Body of pancreas (tissue), 4 donors: Measurements from ENCODE around the gene ARHGEF19. TPM values are rescaled to one million over a fixed set of nuclear protein-coding genes. Genes with fewer than 3 reads are reported as not detected.
A peak's percentile ranks its signal among the peaks of the same experiment; 100 is the strongest.

Source experiments
- ATAC-seq: fragments of 150-250 bp; one replicate; pipeline ENCODE4 v1.9.1; 2016
- DNase-seq, 4 donors: peaks; one replicate each; pipeline ENCODE4 v3.0.0-alpha.2; 2019
- H3K27ac ChIP-seq, 4 donors: fragments of 200-600 bp; sonication (generic); 1 replicate in 3 of 4; 2 replicates in 1 of 4; pipeline versions ENCODE4 v1.5.1 to v1.6.1; 2016 to 2019; ENCODE audit warnings: mild to moderate bottlenecking in 1 of 4, mixed read lengths in 1 of 4, moderate library complexity in 1 of 4
- H3K27me3 ChIP-seq, 2 donors: fragments of 200-600 bp; sonication (generic); one replicate each; pipeline ENCODE4 v1.6.0; 2016; ENCODE audit warnings: mild to moderate bottlenecking in 1 of 2
- H3K36me3 ChIP-seq, 2 donors: fragments of 200-600 bp; sonication (generic); replicated peaks in 1 of 2; 2 replicates each; pipeline ENCODE4 v1.5.1; 2016; ENCODE audit warnings: low read depth in 2 of 2; ENCODE audit not compliant: insufficient read depth in 1 of 2
- H3K4me1 ChIP-seq: fragments of 200-600 bp; sonication (generic); one replicate; pipeline ENCODE4 v1.6.0; 2016
- H3K4me3 ChIP-seq, 2 donors: fragments of 200-600 bp; sonication (generic); 1 replicate in 1 of 2; 2 replicates in 1 of 2; pipeline ENCODE4 v1.5.1; 2016 to 2019
- H3K9me3 ChIP-seq, 3 donors: fragments of 200-600 bp; sonication (generic); 1 replicate in 2 of 3; 2 replicates in 1 of 3; pipeline ENCODE4 v1.5.1; 2016
- CTCF ChIP-seq, 7 experiments: fragments of 450-650 bp in 4 of 7; fragments of 200-600 bp in 3 of 7; sonication (generic) in 3 of 7; IDR thresholded peaks; one replicate each; pipeline ENCODE4 v1.5.1; 2016 to 2019; ENCODE audit warnings: antibody characterized with exemption in 7 of 7
- POLR2A ChIP-seq, 3 donors: fragments of 450-650 bp; IDR thresholded peaks; one replicate each; pipeline ENCODE4 v1.6.1; 2016; ENCODE audit warnings: antibody characterized with exemption in 3 of 3, mild to moderate bottlenecking in 2 of 3
- WGBS, 2 donors: methylation state at CpG; one replicate each; pipeline ENCODE4 v1.1.5; 2017; 5-methylcytosine and 5-hydroxymethylcytosine counted together
- intact Hi-C: fragments of 100-400 bp; cut with DNase I; formaldehyde crosslinking; loops from one replicate; pipeline ENCODE4 v1.15.1; 2023
- total RNA-seq, 2 donors: library from RNA; depleted of rRNA; stranded (reverse); fragments of >200 nt; gene quantifications; one replicate each; pipeline ENCODE4 v1.1.0, GENCODE V29; 2016

ARHGEF19 gene
- total RNA-seq, 2 donors from 2014 or later = 15.3 to 31.3 TPM

- peak overlapping the region; percentile 62 to 89 (median 82) for H3K27ac ChIP-seq
- intact Hi-C loops = no loop called here
- ATAC-seq = peak; percentile 90
- peak; percentile 18 to 67 (median 57) for TF ChIP-seq POLR2A (IDR thresholded peaks at IDR 0.05)
- no peak for TF ChIP-seq CTCF (IDR thresholded peaks at IDR 0.05)
- peak; percentile 63 to 82 (median 74) for DNase-seq
- no peak overlapping the region for H3K4me3 ChIP-seq
- H3K9me3 ChIP-seq = no peaks in the 10 kb centered on the region
- no peaks in the 10 kb centered on the region for H3K27me3 ChIP-seq
- H3K36me3 ChIP-seq = no peaks in the 10 kb centered on the region
- 74% methylated on average over 13 to 18 of the region's 18 CpGs for WGBS, 2 donors
- H3K4me1 ChIP-seq = peaks cover 37% of the 10 kb centered on the region
Measured at GRCh38 chr1:16181887-16182719, 30.3 kb downstream of the ARHGEF19 start.

- no peak for DNase-seq
- Histone ChIP-seq H3K27me3 (no peaks in the 10 kb centered on the region), H3K4me3 (no peak overlapping the region), H3K36me3 (no peaks in the 10 kb centered on the region), H3K9me3 (no peaks in the 10 kb centered on the region), H3K27ac (peak overlapping the region in 2 of 4 donors; percentile 85 to 89), H3K4me1 (peaks cover 54% of the 10 kb centered on the region)
- intact Hi-C loops = no loop called here
- no peak for ATAC-seq
- WGBS, 2 donors = 82 to 84% methylated on average over 13 of the region's 13 CpGs
- TF ChIP-seq CTCF (IDR thresholded peaks at IDR 0.05) (no peak), POLR2A (IDR thresholded peaks at IDR 0.05) (no peak)
Measured at GRCh38 chr1:16180291-16180824, 32.1 kb downstream of the ARHGEF19 start.

- H3K4me1 ChIP-seq = peaks cover 69% of the 10 kb centered on the region
- intact Hi-C loops = no loop called here
- no peaks in the 10 kb centered on the region for H3K36me3 ChIP-seq
- no peaks in the 10 kb centered on the region for H3K9me3 ChIP-seq
- H3K27ac ChIP-seq = peak overlapping the region in 3 of 4 donors; percentile 10 to 53 (median 48)
- TF ChIP-seq POLR2A (IDR thresholded peaks at IDR 0.05) (no peak), CTCF (IDR thresholded peaks at IDR 0.05) (no peak)
- WGBS, 2 donors = 73 to 76% methylated on average over 19 of the region's 19 CpGs
- ATAC-seq (no peak), DNase-seq (no peak)
- H3K4me3 ChIP-seq = no peak overlapping the region
- no peaks in the 10 kb centered on the region for H3K27me3 ChIP-seq
Measured at GRCh38 chr1:16178596-16179497, 33.6 kb downstream of the ARHGEF19 start.

GRCh38 chr1:16177306-16177705, 35.1 kb downstream of the ARHGEF19 start:
- TF ChIP-seq CTCF (IDR thresholded peaks at IDR 0.05) (no peak), POLR2A (IDR thresholded peaks at IDR 0.05) (no peak)
- WGBS, 2 donors = 92 to 94% methylated on average over 3 to 4 of the region's 4 CpGs
- intact Hi-C loops = no loop called here
- H3K27ac ChIP-seq = peak overlapping the region; percentile 22 to 88 (median 86)
- H3K4me1 ChIP-seq = peaks cover 79% of the 10 kb centered on the region
- no peak overlapping the region for H3K4me3 ChIP-seq
- no peak for DNase-seq
- H3K36me3 ChIP-seq = no peaks in the 10 kb centered on the region
- H3K9me3 ChIP-seq = no peaks in the 10 kb centered on the region
- ATAC-seq = no peak
- H3K27me3 ChIP-seq = no peaks in the 10 kb centered on the region
